ENCODE measurements around the gene ACKR2.
A peak's percentile ranks its signal among the peaks of the same experiment; 100 is the strongest.

Gene ACKR2

GRCh38 chr3:42830437-42831320, 21.4 kb downstream of the ACKR2 start:
- no peak overlapping the region for H3K27ac ChIP-seq

DNA sequence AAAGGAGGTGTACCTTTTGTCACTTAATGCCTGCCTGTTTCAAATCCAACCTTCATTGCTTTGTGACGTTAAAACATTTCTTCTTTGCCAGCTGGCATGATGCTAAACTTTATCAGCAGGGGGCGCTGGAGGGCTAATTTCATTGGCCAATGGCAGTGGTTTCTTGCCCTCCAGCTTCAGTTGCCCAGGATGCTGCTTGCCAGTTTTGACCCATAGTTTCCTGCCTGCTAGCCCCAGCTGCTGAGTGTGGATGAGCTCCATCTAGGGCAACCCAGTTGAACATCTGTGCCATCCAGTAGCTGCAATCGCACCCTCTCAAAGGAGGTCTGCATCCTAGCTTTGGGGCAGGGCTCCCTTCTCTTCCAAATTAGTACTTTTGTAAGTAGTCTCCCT, 22.1 kb downstream of the ACKR2 start:
- no peak overlapping the region for H3K27ac ChIP-seq
- peak; percentile 91 for TF ChIP-seq CTCF (IDR thresholded peaks at IDR 0.05)
- TF ChIP-seq ZFX (IDR thresholded peaks at IDR 0.05; ENCODE audit: borderline replicate concordance), result no peak

More at GRCh38 chr3:42830437-42831320, 21.4 kb downstream of the ACKR2 start:
- no peak for TF ChIP-seq ZFX (IDR thresholded peaks at IDR 0.05; ENCODE audit: borderline replicate concordance)
- TF ChIP-seq CTCF (IDR thresholded peaks at IDR 0.05), result no peak

DNA sequence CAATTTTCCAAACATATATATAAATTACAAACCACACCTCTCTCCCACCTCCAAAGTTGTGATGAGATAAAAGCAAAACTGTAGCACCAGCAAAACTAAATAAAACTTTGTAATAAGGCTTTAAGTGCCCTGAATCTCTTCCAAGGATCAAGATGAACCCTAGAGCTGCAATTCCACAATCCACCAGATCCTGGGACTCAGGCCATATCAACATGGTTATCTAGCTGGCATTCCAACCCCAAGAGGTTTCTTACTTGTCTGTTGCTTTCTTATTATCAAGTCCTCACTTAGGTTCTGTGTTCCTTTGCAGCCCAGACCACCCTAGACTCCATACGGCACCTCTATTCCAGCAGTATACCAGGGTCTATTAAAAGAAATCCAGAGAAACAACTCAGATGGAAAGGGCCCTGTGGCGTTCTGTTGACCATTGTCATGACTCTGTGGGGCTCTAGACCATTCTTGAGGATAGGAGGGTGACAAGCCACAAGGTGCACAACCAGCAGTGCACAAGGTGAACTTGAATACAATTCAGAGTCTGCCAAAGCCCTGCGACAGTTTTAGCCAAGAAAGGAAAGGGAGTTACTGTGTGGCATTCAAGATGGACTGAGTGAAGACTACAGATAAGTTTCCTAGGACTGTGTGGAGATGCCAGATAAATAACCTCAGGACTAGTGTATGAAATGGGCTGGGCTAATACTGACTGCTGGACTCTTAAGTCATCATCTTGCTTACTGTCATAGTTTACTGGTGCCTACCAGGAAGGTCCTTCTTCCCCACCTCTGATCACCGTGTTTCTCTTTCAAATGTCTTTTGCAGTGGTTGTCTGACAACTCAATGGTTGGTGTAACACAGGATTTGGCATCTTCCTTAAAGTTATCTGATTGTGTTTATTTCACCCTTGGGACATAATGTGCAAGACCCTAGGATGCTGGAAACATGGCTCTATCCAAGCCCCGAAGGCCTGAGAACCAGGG, 27.2 kb downstream of the ACKR2 start:
- TF ChIP-seq ZFX (IDR thresholded peaks at IDR 0.05; ENCODE audit: borderline replicate concordance), result no peak
- 0 out of 2 replicates have a peak, but pooled peaks have one; percentile 4 for TF ChIP-seq CTCF (IDR thresholded peaks at IDR 0.05)
- no peak overlapping the region for H3K27ac ChIP-seq

- H3K27ac ChIP-seq, result no peak overlapping the region
- TF ChIP-seq ZFX (IDR thresholded peaks at IDR 0.05; ENCODE audit: borderline replicate concordance), result no peak
- TF ChIP-seq CTCF (IDR thresholded peaks at IDR 0.05), result no peak
Observed at GRCh38 chr3:42838571-42838970, 29.3 kb downstream of the ACKR2 start.

GRCh38 chr3:42839616-42840015, 30.4 kb downstream of the ACKR2 start:
- no peak overlapping the region for H3K27ac ChIP-seq
- TF ChIP-seq ZFX (IDR thresholded peaks at IDR 0.05; ENCODE audit: borderline replicate concordance) (no peak), CTCF (IDR thresholded peaks at IDR 0.05) (peak; percentile 78)

GRCh38 chr3:42841332-42841731, 32.1 kb downstream of the ACKR2 start:
- H3K27ac ChIP-seq, result no peak overlapping the region
- TF ChIP-seq CTCF (IDR thresholded peaks at IDR 0.05) (no peak), ZFX (IDR thresholded peaks at IDR 0.05; ENCODE audit: borderline replicate concordance) (no peak)
